Measurements from ENCODE around the gene LARP4B. TPM values are rescaled to one million over a fixed set of nuclear protein-coding genes. Genes with fewer than 3 reads are reported as not detected.

Gene LARP4B
- total RNA-seq, 1 donor from 2014 or later: 30.8 TPM

- Histone ChIP-seq H3K4me1 (ENCODE audit: control insufficient read depth in 3 of 3, insufficient read depth in 3 of 3, low read length in 3 of 3) (no peaks in the 10 kb centered on the region), H3K27ac (ENCODE audit: low read depth, low read length) (no peak overlapping the region), H3K9ac (ENCODE audit: low read depth in 1 of 3, low read length in 3 of 3) (no peak overlapping the region), H3K36me3 (ENCODE audit: control insufficient read depth in 3 of 3, insufficient read depth in 3 of 3, low read length in 3 of 3) (no peaks in the 10 kb centered on the region), H3K9me3 (ENCODE audit: control insufficient read depth in 3 of 3, low read length in 3 of 3) (no peaks in the 10 kb centered on the region), H3K27me3 (ENCODE audit: control insufficient read depth in 3 of 3, insufficient read depth in 3 of 3, low read length in 3 of 3) (no peaks in the 10 kb centered on the region), H3K4me3 (ENCODE audit: low read length in 3 of 3) (no peak overlapping the region)
These were observed 134.3 kb downstream of the LARP4B start for GRCh38 chr10:797179-797578.

DNA sequence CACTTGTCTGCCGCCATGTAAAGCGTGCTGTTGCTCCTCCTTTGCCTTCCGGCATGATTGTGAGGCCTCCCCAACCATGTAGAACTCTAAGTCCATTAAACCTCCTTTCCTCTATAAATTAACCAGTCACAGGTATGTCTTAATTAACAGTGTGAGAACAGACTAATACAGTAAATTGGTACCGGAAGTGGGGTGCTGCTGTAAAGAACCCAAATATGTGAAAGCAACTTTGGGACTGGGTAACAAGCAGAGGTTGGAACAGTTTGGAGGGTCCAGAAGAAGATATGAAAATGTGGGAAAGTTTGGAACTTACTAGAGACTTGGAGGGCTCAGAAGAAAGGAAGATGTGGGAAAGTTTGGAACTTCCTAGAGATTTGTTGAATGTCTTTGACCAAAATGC lies 135.3 kb downstream of the LARP4B start:
- H3K27ac ChIP-seq (ENCODE audit: low read depth, low read length): no peak overlapping the region
- H3K4me3 ChIP-seq (ENCODE audit: low read length in 3 of 3): no peak overlapping the region

DNA sequence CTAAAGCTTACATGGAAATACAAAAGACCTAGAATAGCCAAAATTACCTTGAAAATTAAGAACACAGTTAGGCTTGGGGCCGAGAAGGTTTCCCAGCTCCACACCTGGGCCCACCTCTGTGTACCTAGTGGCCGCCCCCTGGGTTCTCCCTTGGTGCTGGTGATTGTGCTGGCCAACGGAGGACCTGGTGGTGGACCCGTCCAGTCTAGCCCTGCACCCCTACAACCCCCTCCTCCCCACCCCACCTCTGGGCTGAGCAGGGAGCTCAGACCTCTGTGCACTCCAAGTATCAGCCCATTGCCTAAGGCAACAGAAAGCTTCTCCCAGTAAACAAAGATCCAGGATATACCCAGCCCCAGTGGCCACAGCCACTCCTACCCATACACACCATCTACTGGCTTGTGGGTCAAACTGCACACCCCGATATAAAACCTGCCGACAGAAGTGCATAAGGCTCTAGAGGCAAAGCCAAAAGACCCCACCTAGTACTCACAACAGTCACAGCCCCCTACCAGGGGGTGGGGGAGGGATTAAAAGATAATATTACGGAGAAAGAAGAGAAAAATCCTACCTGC lies 137.0 kb downstream of the LARP4B start:
- H3K36me3 ChIP-seq (ENCODE audit: control insufficient read depth in 3 of 3, insufficient read depth in 3 of 3, low read length in 3 of 3): peaks cover 0 to 4% (median 0%) of the 10 kb centered on the region in 3 donors
- no peak overlapping the region for H3K27ac ChIP-seq (ENCODE audit: low read depth, low read length)
- H3K4me1 ChIP-seq (ENCODE audit: control insufficient read depth in 3 of 3, insufficient read depth in 3 of 3, low read length in 3 of 3): peaks cover 3 to 7% (median 6%) of the 10 kb centered on the region in 3 donors
- H3K27me3 ChIP-seq (ENCODE audit: control insufficient read depth in 3 of 3, insufficient read depth in 3 of 3, low read length in 3 of 3): no peaks in the 10 kb centered on the region
- H3K4me3 ChIP-seq (ENCODE audit: low read length in 3 of 3): no peak overlapping the region
- no peaks in the 10 kb centered on the region for H3K9me3 ChIP-seq (ENCODE audit: control insufficient read depth in 3 of 3, low read length in 3 of 3)
- H3K9ac ChIP-seq (ENCODE audit: low read depth in 1 of 3, low read length in 3 of 3): no peak overlapping the region

More for the DNA sequence above, 135.3 kb downstream of the LARP4B start:
- no peak overlapping the region for H3K9ac ChIP-seq (ENCODE audit: low read depth in 1 of 3, low read length in 3 of 3)
- peaks cover 0 to 4% (median 0%) of the 10 kb centered on the region in 3 donors for H3K36me3 ChIP-seq (ENCODE audit: control insufficient read depth in 3 of 3, insufficient read depth in 3 of 3, low read length in 3 of 3)
- no peaks in the 10 kb centered on the region for H3K4me1 ChIP-seq (ENCODE audit: control insufficient read depth in 3 of 3, insufficient read depth in 3 of 3, low read length in 3 of 3)
- no peaks in the 10 kb centered on the region for H3K9me3 ChIP-seq (ENCODE audit: control insufficient read depth in 3 of 3, low read length in 3 of 3)
- H3K27me3 ChIP-seq (ENCODE audit: control insufficient read depth in 3 of 3, insufficient read depth in 3 of 3, low read length in 3 of 3): no peaks in the 10 kb centered on the region

DNA sequence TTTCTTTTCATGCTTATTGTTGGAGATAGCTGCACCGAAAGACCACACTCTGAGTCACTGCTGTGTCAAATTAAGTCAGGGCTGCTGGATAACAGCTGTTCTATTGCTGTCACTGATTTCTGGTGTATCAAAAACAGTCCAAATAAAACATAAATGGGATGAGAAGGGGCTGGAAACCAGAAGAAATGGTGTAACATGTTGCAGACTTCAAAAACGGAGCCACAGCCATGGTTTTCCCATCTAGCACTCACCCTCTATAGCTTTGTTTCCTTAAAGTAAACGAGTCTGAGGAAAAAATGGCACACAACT lies 138.8 kb downstream of the LARP4B start:
- H3K9ac ChIP-seq (ENCODE audit: low read depth in 1 of 3, low read length in 3 of 3): no peak overlapping the region
- H3K4me3 ChIP-seq (ENCODE audit: low read length in 3 of 3): no peak overlapping the region
- H3K27me3 ChIP-seq (ENCODE audit: control insufficient read depth in 3 of 3, insufficient read depth in 3 of 3, low read length in 3 of 3): peaks cover 0 to 7% (median 0%) of the 10 kb centered on the region in 3 donors
- no peaks in the 10 kb centered on the region for H3K9me3 ChIP-seq (ENCODE audit: control insufficient read depth in 3 of 3, low read length in 3 of 3)
- H3K36me3 ChIP-seq (ENCODE audit: control insufficient read depth in 3 of 3, insufficient read depth in 3 of 3, low read length in 3 of 3): peaks cover 0 to 4% (median 0%) of the 10 kb centered on the region in 3 donors
- no peak overlapping the region for H3K27ac ChIP-seq (ENCODE audit: low read depth, low read length)
- peaks cover 8 to 16% (median 13%) of the 10 kb centered on the region in 3 donors for H3K4me1 ChIP-seq (ENCODE audit: control insufficient read depth in 3 of 3, insufficient read depth in 3 of 3, low read length in 3 of 3)

DNA sequence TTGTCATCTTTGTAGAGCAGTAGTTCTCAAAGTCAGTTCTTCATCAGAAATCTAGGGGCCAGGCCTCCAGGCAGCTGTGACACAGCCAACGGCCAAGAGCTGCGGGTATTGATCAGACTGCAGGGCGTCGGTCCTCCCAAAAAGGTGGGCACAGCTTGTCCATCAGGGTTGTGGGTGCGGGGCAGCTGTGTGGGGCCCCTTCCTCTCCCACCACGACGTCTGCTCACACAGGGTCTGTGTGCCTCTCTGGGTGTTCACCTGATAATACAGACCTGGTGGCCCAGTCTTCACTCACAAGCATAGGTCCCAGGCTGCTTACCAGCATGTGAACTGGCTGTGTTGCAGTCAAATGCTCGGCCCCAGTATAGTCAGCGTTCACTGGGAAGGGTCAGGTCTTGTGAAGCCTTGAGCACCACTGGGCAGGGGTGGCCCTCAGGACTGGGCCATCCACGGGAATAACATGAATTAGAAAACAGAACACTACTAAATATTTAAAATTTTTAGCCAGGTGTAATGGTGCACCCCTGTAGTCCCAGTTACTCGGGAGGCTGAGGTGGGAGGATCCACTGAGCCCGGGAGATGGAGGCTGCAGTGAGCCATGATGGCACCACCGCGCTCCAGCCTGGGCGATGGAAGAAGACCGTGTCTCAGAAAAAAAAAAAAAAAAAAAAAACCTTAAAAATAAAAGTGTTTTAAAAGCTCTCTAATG lies 139.3 kb downstream of the LARP4B start:
- Histone ChIP-seq H3K9me3 (ENCODE audit: control insufficient read depth in 3 of 3, low read length in 3 of 3) (no peaks in the 10 kb centered on the region), H3K4me3 (ENCODE audit: low read length in 3 of 3) (no peak overlapping the region), H3K36me3 (ENCODE audit: control insufficient read depth in 3 of 3, insufficient read depth in 3 of 3, low read length in 3 of 3) (peaks cover 0 to 4% (median 0%) of the 10 kb centered on the region in 3 donors), H3K27ac (ENCODE audit: low read depth, low read length) (no peak overlapping the region), H3K9ac (ENCODE audit: low read depth in 1 of 3, low read length in 3 of 3) (no peak overlapping the region), H3K4me1 (ENCODE audit: control insufficient read depth in 3 of 3, insufficient read depth in 3 of 3, low read length in 3 of 3) (peaks cover 8 to 16% (median 13%) of the 10 kb centered on the region in 3 donors), H3K27me3 (ENCODE audit: control insufficient read depth in 3 of 3, insufficient read depth in 3 of 3, low read length in 3 of 3) (peaks cover 0 to 7% (median under 1%) of the 10 kb centered on the region in 3 donors)

GRCh38 chr10:791639-792038 lies 139.9 kb downstream of the LARP4B start:
- Histone ChIP-seq H3K9me3 (ENCODE audit: control insufficient read depth in 3 of 3, low read length in 3 of 3) (no peaks in the 10 kb centered on the region), H3K9ac (ENCODE audit: low read depth in 1 of 3, low read length in 3 of 3) (no peak overlapping the region), H3K4me3 (ENCODE audit: low read length in 3 of 3) (no peak overlapping the region), H3K36me3 (ENCODE audit: control insufficient read depth in 3 of 3, insufficient read depth in 3 of 3, low read length in 3 of 3) (peaks cover 0 to 4% (median 0%) of the 10 kb centered on the region in 3 donors), H3K4me1 (ENCODE audit: control insufficient read depth in 3 of 3, insufficient read depth in 3 of 3, low read length in 3 of 3) (peaks cover 8 to 16% (median 13%) of the 10 kb centered on the region in 3 donors), H3K27me3 (ENCODE audit: control insufficient read depth in 3 of 3, insufficient read depth in 3 of 3, low read length in 3 of 3) (peaks cover 0 to 7% (median 6%) of the 10 kb centered on the region in 3 donors), H3K27ac (ENCODE audit: low read depth, low read length) (no peak overlapping the region)

DNA sequence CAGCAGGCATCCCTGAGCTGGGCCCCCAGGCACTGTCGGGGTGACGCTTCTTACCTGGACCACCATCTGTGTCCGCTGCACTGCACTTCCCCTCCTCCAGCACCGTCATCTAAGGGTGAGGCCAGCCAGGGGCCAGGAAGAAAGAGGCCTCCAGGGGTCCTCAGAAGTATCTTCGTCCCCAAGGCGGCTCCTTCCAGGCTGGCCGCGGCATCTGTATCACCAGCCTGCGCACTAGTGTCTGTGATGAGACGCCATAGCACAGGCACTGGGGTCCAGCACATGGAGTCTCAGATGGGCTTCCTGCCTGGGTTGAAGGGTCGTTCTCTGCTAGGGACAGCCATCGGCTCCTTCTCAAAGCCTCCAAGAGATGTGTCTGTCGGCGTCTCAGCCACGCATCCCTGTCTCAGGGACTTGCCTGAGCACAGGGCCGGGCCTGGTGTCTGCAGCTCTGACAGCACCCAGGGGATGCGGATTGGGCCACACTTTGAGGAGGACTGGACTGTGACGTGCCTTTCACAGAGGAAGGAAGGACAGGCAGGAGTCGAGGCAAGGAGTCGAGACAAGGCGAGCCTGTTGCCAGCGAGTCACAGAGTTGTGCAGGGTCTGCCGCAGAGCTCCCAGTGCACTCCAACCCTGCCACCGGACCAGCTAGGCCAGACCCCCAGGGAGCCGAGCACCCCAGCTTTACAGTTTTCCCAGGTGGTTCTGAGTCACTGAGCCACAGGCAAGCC lies 140.5 kb downstream of the LARP4B start:
- Histone ChIP-seq H3K4me3 (ENCODE audit: low read length in 3 of 3) (no peak overlapping the region), H3K27me3 (ENCODE audit: control insufficient read depth in 3 of 3, insufficient read depth in 3 of 3, low read length in 3 of 3) (peaks cover 0 to 8% (median 6%) of the 10 kb centered on the region in 3 donors), H3K9ac (ENCODE audit: low read depth in 1 of 3, low read length in 3 of 3) (no peak overlapping the region), H3K36me3 (ENCODE audit: control insufficient read depth in 3 of 3, insufficient read depth in 3 of 3, low read length in 3 of 3) (peaks cover 0 to 4% (median 0%) of the 10 kb centered on the region in 3 donors), H3K27ac (ENCODE audit: low read depth, low read length) (no peak overlapping the region), H3K9me3 (ENCODE audit: control insufficient read depth in 3 of 3, low read length in 3 of 3) (no peaks in the 10 kb centered on the region), H3K4me1 (ENCODE audit: control insufficient read depth in 3 of 3, insufficient read depth in 3 of 3, low read length in 3 of 3) (peaks cover 8 to 16% (median 13%) of the 10 kb centered on the region in 3 donors)

- Histone ChIP-seq H3K27ac (ENCODE audit: low read depth, low read length) (no peak overlapping the region), H3K9me3 (ENCODE audit: control insufficient read depth in 3 of 3, low read length in 3 of 3) (no peaks in the 10 kb centered on the region), H3K36me3 (ENCODE audit: control insufficient read depth in 3 of 3, insufficient read depth in 3 of 3, low read length in 3 of 3) (peaks cover 0 to 4% (median 0%) of the 10 kb centered on the region in 3 donors), H3K4me3 (ENCODE audit: low read length in 3 of 3) (peak overlapping the region; percentile 13 to 55 (median 32)), H3K9ac (ENCODE audit: low read depth in 1 of 3, low read length in 3 of 3) (peak overlapping the region in 1 of 3 donors; percentile 45), H3K4me1 (ENCODE audit: control insufficient read depth in 3 of 3, insufficient read depth in 3 of 3, low read length in 3 of 3) (peaks cover 9 to 19% (median 13%) of the 10 kb centered on the region in 3 donors), H3K27me3 (ENCODE audit: control insufficient read depth in 3 of 3, insufficient read depth in 3 of 3, low read length in 3 of 3) (peaks cover 0 to 17% (median 10%) of the 10 kb centered on the region in 3 donors)
These were observed 141.4 kb downstream of the LARP4B start for GRCh38 chr10:789831-790701.

All from skeletal muscle tissue (tissue), 4 donors.